HG02885 (cell line): ENCODE measurements around the gene NIPAL1.
"Not testable (repeated sequence)": the region's sequence is repeated elsewhere in the genome, so short reads cannot be mapped to it uniquely, and the experiment has no call there.

Experiments used
- ATAC-seq: cut with Tn5 transposase; IDR thresholded peaks from one replicate; pipeline ENCODE4 v1.9.1; 2021; ENCODE audit warnings: mild to moderate bottlenecking; ENCODE audit not compliant: unreplicated experiment, poor library complexity

The NIPAL1 gene

DNA sequence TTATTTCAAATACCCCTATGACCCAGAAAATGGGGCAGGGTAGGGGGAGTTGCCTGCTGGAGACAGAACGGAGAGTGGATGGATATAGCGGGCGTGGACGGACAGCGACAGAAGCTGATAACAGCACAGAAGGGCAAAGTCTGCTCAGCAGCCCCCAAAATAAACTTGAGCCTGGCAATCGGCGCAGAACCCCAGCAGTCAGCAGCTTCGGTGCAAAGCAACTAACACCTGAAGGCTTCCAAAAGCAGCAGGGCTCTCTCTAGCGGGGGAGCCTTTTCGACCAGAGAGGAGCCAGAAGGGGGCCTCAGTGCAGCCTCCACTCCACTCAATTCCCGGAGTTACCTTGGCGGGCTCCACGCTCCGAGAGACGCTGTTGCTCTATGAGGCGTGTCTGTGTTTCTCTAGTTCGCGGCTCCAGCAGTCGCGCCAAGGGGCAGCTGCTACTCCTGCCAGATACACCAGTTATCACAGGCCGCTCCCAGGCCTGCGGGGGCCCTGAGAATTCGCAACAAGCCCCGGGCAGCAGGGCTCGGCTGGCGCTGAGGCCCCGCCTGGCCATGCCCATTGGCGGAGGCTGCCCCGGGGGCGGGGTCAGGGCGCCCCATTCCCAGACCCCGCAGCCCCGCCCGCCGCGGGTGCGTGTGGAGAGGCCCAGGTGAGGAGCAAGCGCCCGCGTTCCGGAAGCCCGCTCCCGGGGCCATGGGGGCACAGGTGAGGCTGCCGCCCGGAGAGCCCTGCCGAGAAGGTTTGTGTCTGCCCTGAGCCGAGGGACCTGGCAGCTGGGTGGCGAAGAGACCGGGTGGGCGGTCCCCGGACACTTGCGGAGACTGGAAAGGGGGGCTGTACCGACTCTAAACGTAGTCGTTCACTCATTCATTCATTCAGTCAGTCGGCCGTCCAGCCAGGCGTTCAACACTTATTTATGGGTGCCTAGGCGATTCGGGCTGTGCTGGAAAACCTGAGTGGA, at the start of gene NIPAL1, which contains the start of gene CNGA1:
TSS of gene NIPAL1 (plus strand) at position 632 of the 967 bp plus-strand sequence. CDS start at position 700, 68 bp downstream.
TSS of gene CNGA1 (minus strand) at position 541 of the 967 bp plus-strand sequence. CDS start 63,992 bp downstream, outside the sequence.
- ATAC-seq: peak; percentile 92

DNA sequence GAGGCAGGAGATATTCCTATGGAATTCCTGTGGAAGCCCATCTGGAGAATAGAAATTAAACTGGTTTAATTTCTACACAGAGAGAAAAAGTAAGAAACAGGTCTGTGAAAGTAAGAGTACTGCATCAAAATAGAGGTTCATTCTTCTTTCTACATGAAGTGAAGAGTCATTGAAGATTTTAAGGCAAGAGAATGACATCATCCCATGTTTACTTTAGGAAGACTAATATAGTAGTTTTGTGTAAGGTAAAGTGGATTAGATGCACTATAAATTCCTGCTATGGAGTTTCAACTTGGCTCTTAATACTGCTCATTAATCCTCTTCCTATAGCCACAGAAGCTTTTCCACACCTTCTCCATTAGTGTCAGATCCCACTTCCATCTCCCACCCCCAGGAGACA, 47.7 kb upstream of the NIPAL1 start:
- ATAC-seq: no peak

DNA sequence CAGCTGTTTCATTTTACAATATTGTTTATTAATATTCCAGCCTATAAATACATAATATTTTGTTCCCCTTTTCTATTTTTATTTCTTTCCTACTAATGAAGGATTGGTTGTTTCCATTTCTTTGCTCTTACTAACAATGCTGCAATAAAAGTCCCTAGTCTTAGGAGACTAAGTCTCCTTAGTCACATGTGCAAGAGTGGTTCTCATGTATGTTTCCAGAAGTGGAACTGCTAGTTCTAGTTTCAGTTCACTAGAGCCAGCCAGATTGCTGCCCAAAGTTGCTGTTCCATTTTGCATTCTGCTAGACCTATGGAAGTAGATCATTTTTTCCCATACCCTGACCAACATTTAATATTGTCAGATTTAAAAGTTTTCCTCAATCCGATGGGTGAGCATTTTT, 44.4 kb upstream of the NIPAL1 start:
- ATAC-seq: peak; percentile 94

DNA sequence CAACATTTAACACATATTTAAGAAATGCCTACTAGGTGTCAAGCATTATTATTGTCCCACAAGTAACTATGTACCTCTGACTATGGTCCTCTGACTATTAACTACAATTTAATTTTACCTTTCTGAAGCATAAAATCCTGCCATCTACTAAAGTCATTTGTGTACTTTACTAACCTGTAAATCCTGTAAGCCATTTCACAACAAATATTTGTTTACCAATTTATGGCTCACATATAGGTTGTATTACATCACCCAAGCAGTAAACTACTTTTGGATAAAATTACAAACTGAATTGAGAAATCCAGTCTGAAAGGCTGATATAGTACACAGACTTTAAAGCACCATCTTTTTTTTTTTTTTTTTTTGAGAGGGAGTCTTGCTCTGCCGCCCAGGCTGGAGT, 43.9 kb upstream of the NIPAL1 start:
- no peak for ATAC-seq

DNA sequence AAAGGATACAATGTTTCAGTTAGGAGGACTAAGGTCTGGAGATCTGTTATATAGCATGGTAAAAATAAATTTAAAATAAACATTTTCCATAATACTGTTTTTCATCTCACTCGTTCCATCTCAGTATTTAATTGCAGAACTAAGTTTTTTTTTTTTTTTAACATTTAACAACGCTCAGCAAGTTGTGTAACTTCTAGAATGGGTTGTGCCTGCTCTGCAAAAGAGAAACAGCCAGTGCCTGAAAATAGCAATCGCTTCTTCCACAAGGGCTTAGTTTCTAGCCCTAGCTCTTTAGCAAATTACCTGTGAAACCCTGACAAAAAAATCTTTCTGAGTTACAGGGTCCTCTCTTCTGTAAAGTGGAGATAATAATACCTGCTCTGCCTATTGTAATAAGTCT, 42.0 kb upstream of the NIPAL1 start:
- ATAC-seq: no peak

DNA sequence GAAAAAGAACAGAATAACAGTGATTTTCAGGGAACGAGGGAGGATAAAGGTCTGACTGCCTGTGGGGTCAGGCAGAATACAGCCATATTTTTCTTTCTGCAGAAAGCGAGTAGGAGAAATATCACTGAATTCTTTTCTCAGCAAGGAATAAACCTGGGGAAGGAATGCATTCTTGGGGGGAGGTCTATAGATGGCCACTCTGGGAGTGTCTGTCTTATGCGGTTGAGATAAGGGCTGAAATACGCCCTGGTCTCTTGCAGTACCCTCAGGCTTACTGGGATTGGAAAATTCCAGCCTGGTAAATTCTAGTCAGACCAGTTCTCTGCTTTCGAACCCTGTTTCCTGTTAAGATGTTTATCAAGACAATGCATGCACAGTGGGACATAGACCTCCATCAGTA, 26.4 kb upstream of the NIPAL1 start:
- ATAC-seq: no peak

DNA sequence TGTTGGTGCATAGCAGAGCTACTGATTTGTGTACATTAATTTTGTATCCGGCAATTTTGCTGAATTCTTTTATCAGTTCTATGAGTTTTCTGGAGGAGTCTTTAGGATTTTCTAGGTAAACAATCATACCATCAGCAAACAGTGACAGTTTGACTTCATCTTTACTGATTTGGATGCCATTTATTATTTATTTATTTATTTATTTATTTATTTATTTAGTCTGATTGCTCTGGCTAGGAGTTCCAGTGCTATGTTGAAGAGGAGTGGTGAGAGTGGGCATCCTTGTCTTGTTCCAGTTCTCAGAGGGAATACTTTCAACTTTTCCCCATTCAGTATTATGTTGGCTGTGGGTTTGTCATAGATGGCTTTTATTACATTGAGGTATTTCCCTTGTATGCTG, 24.1 kb upstream of the NIPAL1 start:
- ATAC-seq: not testable (repeated sequence)

DNA sequence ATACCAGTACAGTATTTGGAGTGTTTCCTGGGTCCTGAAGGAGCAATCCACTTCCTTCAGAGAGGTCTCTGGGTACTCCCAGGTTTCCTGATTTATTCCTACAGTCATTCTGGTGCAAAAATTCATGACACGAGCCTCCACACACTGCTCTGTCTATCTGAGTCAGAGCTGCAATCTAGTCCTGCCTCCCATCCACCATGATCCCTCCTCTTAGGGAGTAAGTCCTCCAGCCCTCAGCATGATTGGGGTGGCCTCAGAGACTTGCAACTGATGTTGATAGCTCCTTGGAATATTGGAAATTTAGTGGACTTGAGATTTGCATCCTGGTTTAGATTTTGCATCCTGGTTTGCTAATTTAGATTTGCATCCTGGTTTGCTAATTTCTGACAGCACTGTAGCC, 20.6 kb upstream of the NIPAL1 start:
- no peak for ATAC-seq

DNA sequence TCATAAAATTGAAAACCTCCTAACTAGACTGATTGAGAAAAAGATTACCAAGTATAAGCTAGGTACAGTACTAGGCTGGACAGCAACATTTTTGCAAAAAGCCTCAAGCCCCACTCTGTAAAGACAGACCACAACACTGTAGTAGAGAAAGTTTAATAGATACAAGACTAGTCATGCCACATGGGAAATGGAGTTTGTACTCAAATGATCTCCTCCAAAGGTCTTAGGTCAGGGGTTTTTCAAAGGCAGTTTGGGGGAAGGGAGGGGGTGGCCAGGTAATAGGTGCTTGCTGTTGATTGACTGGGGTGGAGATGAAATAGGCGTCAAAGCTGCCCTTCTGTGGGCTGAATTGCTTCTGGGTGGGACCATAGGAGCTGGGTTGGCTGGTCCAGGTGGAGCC, 14.3 kb upstream of the NIPAL1 start:
- no peak for ATAC-seq

DNA sequence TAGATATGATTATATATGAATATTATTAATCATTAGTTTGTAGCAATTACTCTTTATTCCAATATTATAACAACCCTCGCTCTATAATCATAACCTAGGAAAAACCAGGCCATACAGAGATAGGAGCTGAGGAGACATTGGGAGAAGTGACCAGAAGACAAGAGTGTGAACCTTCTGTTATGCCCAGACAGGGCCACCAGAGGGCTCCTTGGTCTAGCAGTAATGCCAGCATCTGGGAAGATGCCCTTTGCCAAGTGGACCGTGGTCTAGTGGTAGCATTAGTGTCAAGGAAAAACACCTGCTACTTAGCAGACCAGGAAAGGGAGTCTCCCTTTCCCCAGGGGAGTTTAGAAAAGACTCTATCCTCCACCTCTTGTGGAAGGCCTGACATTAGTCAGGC, 13.0 kb upstream of the NIPAL1 start:
- not testable (repeated sequence) for ATAC-seq

DNA sequence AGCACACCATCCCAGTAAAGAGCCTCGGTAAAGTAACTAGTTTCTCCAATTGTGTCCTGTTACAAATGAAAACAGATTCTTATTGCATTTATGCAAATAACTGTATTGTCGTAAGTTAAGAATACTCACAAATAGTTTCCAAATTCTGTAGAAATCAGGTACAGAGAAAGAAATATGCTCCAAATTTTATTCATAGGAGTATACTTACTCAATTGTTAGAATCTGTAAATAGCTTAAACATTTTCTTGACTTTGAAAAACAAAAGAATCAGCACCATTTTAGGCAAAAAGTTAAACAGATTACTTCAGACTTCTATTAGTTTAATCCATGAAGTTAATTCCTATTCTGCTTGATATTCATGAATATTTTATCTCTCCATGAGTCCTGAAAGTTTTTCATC, 10.8 kb upstream of the NIPAL1 start:
- ATAC-seq: no peak

DNA sequence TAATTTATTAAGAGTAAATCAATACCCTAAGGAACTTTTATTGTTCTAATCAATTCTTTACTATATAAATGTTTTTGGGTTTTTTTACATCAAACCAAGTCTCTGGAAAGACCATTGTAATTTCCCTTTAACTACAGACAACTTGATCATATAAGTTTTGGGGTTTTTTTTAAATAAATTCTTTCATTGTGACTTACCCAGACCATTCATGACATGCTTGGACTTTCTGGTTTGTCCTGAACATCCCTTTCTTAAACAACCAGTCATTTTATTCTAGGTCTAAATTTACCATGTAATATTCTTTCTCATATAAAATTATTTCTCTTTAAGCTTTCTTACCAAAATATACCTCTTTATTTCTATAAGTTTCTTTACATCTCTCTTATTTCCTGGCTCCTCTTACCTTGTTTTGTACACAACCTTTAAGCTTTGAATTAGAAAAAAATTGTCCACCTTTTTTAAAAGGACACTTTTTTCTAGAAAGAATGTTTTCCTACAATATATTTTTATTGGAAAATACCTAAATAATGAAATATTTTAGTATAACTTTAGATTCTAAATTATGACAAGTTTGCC, 8.5 kb upstream of the NIPAL1 start:
- no peak for ATAC-seq

DNA sequence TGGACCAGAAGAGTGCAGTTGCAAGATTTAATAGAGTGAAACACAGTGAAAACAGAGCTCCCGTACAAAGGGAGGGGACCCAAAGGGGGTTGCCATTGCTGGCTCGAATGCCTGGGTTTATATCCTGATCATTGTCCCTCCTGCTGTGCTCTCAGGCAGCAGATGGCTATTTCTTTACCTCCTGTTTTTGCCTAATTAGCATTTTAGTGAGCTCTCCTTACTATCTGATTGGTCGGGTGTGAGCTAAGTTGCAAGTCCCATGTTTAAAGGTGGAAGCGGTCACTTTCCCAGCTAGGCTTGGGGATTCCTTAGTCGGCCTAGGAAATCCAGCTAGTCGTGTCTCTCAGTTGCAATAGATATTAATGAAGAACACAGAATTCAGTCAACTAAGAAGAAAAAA, 5.7 kb upstream of the NIPAL1 start:
- ATAC-seq: not testable (repeated sequence)

DNA sequence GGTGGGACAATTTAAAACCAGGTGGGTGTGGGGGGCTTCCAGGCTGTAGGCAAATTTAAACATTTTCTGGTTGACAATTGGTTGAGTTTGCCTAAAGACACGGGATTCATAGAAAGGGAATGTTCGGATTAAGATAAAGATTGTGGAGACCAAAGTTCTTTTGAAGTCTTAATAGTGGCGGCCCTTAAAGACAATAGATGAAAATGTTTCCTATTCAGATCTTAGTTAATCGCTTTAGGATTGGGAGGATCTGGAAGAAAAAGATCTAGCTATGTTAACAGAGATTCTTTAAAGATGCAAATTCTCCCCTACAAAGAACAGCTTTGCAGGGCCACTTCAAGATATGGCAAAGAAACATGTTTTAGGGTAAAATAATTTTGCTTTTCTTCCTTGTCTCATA, 4.8 kb upstream of the NIPAL1 start:
- no peak for ATAC-seq

DNA sequence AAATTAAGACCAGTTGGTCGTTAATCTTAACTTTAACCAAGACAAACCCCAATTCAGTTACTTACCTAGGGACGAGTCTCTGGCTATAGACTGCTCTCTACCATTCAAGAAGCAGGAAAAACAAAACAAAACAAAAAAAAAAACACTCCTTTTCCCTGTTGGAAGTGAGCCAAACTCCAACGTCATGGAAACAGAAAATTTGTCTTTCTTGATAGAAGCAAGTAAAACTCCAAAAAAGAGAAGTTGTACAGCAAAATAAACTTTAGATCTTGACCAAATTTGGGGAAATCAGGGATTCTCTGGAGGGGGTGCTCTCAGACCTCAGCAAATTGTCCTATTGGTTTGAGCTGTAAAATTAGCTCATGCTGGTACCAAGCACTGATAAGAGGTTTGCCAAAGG, 3.7 kb upstream of the NIPAL1 start:
- ATAC-seq: no peak

DNA sequence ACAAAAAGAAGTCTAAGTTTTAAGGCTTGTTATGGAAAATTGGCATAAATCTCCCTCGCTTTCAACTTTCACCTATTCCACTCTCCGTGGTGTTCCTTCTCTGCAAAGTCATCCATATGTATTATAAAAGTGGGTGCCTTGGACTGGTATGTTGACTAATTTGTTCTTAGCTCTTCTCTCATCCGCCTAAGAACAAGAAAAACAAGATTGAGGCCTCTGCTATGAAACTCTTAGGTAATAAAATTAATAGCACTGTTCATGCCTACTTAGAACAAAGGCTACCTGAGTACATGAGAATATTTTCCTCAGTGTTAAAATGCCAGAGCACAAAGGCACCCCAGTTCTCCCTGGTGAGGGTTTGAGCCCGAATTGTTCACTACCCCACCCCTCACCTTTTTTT, 1.4 kb upstream of the NIPAL1 start:
- no peak for ATAC-seq

DNA sequence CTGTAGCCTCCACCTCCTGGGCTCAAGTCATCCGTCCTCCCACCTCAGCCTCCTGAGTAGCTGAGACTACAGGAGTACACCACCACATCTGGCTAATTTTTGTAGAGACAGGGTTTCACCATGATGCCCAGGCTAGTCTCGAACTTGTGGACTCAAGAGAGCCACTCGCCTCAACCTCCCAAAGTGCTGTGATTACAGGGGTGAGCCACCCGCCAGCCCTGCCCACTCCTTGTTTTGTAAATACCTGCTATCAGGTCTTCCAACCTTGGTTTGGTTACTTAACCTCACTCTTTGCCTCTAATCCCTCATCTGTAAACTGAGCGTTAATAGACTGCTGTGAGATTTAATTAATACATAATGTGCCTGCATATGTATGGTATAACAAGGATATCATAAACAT, 894 bp upstream of the NIPAL1 start:
- ATAC-seq: no peak

DNA sequence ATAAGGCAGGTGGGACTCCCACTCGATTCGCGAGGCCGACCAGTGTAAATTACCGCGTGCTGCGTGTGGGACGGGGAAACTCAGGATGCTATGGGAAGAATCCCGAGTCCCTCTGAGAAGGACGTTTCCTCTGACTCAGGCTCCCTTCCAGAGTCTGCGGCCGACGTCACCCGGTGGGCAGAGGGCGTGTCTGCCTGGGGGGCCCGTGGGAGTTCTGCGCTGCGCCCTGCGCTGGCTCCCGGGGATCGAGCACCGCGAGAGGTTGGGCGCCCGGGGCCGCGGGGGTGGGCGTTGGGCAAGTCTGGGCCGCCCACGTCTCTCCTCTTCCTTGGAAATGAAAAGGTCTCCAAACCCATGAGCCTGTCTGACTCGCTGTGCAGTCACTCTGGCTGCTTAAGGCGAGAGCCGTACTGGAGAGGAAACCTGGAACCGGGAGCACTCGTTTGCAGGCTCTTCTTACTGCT, 568 bp downstream of the NIPAL1 start:
- ATAC-seq: peak; percentile 27

DNA sequence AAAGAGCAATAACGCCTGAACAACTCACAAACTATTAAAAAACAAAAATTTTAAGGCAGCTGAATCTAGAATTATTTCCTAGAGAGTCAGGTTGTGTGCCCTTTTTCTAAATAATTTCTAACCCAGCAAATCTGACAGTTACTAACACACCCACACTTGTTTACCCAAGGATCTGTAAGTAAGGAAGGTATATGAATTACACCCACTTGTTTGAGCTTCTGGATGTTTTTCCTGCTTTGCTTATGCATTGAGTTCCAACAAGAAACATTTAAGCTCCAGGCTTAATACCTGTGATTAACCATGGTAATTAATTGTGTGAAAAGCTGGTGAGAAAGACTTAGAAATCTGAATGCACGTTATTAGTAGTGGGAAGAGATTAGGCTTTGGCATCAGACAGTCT, 1.5 kb downstream of the NIPAL1 start:
- no peak for ATAC-seq

DNA sequence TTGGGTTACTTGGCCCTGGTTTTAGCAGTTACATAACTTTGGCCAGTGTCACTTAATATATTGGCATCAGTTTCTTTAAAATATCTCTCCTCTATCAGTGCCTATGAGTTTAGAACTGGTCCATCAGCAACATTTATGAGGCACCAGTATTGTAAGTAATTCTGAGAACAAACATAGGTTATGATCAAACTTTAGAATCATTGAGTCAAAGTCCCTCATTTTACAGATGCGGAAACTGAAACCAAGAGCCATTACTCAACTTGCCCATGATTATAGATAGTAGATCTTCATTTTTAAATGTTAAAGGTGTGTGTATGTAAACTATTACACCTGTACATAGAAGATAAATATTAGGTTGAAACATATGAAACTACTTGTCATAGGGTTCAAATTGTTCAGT, 4.5 kb downstream of the NIPAL1 start:
- ATAC-seq: no peak

DNA sequence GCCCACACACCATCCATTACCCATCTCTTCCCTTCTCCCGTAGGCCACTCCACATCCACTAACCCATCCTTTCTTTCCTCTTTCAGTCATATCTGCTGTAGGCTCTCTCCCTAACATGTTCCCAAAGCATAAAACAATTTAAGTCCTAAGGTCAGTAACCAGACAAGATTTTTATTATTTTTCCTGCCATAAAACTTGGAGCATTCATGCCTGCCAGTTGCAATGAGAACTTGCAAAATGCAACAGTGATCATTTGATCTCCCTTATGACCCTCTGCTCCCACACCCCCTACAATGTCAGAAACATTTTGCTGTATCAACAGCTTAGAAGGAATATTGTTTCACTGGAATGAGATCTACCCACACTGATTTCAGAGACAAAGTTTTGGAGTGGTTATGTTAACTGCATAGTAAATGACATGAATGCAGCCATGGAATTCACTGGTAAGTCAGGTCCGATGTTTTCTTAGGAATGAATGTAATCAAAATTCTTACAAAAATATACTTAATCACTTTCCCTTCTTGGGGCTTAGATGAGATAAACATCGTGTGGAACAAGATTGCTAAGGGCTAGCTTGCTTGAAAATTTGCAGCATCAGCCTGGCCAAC, 5.7 kb downstream of the NIPAL1 start:
- no peak for ATAC-seq
